Adipose tissue (tissue), 3 donors: ENCODE measurements around the gene SLC38A3. TPM values are rescaled to one million over a fixed set of nuclear protein-coding genes. Genes with fewer than 3 reads are reported as not detected.

Source experiments
- H3K27ac ChIP-seq: one replicate; pipeline ENCODE4 v1.5.1; 2013; ENCODE audit warnings: low read depth, low read length
- WGBS, 3 donors: extraction: QIAGEN DNeasy Blood & Tissue Kit; methylation state at CpG; one replicate each; pipeline ENCODE4 v1.1.7; 2013; 5-methylcytosine and 5-hydroxymethylcytosine counted together
- polyA plus RNA-seq, 3 donors: library from polyadenylated mRNA; stranded (reverse); fragments of 200-250 nt; gene quantifications; one replicate each; pipeline ENCODE4 v1.2.3, GENCODE V29; 2013
- donor health status: healthy with polysubstance abuse.
- donor health status: Bipolar disorder and iron deficiency.
- donor health status: healthy.

SLC38A3 gene
- polyA plus RNA-seq, result 10 to 100 TPM in 1 of 3 donors, under 1 TPM in 1, not detected in 1; 0.34 to 22.0 TPM

- H3K27ac ChIP-seq, result no peak within 1 kb of the TSS
- 4 to 6% (median 5%) methylated on average over 27 to 41 of the region's 41 CpGs for WGBS, 3 donors
Observed at GRCh38 chr3:50204804-50205412, at the start of gene SLC38A3. Gene SLC38A3 (plus strand): TSS chr3:50205271. CDS start chr3:50214200, 8,929 bp downstream.

DNA sequence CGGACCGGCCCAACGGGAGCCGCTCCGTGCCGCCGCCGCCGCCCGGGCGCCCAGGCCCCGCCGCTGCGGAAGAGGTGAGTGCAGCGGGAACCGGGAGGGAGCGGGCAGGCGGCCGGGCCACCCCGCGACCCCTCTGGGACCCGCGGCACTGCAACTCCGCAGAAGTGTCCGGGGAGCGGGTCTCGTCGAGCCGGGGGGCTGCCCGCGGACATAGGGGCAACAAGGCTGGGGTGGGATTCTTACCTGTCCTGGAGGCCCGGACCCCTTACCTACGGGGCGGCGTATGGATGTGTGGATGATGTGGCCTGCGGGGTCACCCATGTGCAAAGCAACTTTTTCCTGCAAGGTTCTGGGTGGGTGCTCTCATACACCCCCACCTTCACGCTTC lies 49.6 kb upstream of the SLC38A3 start:
- 3% methylated on average over 36 to 37 of the region's 37 CpGs for WGBS, 3 donors
- H3K27ac ChIP-seq, result no peak overlapping the region

GRCh38 chr3:50155891-50156290 lies 49.2 kb upstream of the SLC38A3 start:
- H3K27ac ChIP-seq, result no peak overlapping the region
- 33 to 47% (median 34%) methylated on average over 13 of the region's 13 CpGs for WGBS, 3 donors

GRCh38 chr3:50156549-50157493 lies 48.2 kb upstream of the SLC38A3 start:
- no peak overlapping the region for H3K27ac ChIP-seq
- 28 to 83% (median 31%) methylated on average over 20 of the region's 20 CpGs for WGBS, 3 donors

DNA sequence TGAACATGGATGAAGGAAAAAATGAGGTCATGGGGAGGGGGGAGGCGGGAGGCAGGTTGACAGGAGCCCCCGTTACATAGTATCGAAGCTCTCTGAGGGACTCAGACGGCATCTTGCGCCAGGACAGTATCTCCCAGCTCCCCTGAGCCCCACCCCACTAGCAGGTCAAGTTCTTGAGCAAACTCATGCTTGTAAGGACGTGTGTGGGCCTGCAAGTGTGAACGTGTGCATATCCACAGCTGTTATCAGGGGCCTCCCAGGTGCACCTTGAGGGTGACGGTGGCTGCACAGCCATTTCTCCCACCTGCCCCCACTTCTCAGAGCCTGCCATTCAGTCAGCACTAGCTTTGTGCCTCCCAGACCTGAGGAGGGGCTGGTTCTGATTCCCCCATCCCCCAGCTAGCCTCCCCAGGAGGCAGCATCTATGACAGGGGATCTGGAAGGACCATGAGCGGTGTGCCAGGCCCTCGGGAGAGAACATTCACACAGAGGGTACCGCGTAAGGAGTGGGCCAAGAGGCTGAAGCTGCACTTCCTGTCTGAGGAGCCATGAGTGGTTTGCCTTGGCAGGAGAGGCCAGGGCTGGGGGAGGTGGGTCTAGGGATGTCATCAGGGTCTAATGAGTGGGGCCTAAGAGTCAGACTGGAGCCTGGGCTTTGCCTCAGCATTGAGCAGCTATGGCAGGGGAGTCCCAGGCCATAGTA lies 47.1 kb upstream of the SLC38A3 start:
- H3K27ac ChIP-seq, result no peak overlapping the region
- 63 to 73% (median 65%) methylated on average over 12 of the region's 12 CpGs for WGBS, 3 donors

DNA sequence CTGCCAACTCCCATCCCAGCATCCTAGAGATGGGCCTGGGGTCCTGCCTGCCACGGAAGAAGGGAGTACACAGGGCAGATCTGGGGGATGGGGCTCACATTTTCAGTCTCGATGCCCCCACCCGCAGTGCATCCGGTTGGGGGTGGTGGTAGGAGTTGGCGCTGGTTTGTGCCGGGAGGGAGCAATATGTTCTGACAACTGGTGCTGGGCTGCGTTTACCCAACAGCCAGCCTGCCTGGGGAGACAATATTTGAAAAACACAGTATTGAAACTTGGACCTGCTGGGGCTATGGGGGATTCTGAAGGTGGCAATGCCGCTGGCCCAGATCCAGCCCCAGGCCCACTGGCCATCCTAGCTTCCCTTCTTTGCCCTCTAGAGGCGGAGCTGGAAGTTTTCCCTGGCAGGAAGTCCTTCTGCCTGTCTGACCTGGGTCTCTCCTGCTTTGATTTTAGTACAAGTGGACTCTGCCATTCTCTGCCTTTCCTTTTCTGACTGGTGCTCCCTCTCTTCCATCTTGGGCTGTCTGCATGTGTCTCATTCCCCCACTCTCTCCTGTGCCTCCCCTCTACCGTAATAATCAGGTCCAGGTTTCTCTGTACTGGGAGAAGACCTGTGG lies 46.4 kb upstream of the SLC38A3 start:
- no peak overlapping the region for H3K27ac ChIP-seq
- 61 to 83% (median 68%) methylated on average over 10 of the region's 10 CpGs for WGBS, 3 donors

DNA sequence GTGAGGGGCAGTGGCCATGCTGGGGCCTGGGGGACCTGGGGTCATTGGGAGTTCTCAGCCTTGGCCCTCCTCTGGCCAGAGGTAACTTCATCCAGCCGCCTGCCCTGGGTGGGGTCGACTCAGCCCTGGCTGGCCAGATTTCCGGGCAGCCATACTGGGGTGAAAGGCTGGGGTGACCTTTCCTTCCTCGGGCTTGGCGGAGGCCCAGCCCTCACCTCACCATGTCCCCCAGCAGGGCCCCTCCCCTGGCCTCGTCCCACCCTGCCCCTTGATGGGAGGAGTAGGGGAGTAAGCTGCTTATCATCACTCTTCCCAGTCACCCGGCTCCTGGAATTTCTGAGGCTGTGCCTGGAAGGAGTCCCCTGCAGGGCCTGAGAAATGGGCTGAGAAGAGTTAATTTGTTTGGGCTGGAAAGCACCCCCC lies 44.5 kb upstream of the SLC38A3 start:
- WGBS, 3 donors, result 48 to 60% (median 53%) methylated on average over 7 of the region's 7 CpGs
- H3K27ac ChIP-seq, result no peak overlapping the region

- WGBS, 3 donors, result 60 to 74% (median 63%) methylated on average over 11 to 13 of the region's 13 CpGs
- H3K27ac ChIP-seq, result no peak overlapping the region
Observed at GRCh38 chr3:50161320-50161719, 43.8 kb upstream of the SLC38A3 start.

- WGBS, 3 donors, result 63 to 82% (median 73%) methylated on average over 5 of the region's 5 CpGs
- H3K27ac ChIP-seq, result no peak overlapping the region
Observed at GRCh38 chr3:50162034-50162883, 42.8 kb upstream of the SLC38A3 start.

DNA sequence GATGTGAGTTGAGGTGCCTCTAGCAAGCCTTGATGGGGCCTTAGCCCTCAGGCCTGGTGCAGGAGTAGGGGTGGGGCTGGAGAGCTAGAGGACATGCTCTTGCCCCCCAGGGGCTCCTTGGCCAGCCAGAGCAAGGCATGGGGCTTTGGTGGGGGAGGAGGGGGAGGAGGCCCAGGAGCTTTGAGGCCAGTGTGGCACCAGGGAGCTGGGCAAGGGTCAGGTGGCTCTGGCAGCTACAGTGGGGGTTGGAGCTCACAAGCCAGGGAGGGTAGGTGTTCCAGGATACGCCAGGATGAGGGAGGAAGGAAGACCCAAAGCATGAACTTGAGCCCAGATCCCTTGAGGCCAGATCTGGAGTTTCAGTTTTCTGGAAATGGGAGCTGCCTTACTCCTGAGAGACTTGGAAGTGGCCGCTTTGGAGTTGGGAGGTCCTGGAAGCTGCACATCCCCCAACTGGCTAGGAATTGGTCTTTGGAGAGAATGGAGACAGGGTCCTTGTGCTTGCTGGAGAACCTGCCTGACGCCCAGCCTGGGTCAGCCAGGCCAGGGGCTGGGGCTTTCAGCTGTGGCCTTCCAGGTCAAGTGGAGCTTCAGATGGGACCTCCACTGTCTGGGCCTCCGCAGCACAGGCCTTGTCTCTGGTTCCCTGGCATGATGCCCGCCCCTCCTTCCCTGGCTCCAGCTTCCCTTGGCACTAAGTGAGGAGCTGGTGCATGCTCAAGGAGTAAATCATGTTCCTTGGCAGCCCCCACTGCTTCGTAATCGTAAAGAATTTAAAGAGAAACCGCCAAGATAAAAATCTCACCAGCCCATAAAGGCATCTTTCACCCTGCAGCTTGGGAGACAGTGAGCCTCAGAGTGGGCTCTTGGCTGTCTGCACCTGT lies 41.3 kb upstream of the SLC38A3 start:
- H3K27ac ChIP-seq, result no peak overlapping the region
- WGBS, 3 donors, result 41 to 58% (median 45%) methylated on average over 8 of the region's 8 CpGs

- H3K27ac ChIP-seq, result no peak overlapping the region
- WGBS, 3 donors, result 46 to 63% (median 52%) methylated on average over 1 of the region's 1 CpG
Observed at GRCh38 chr3:50164481-50164880, 40.6 kb upstream of the SLC38A3 start.

GRCh38 chr3:50164984-50165909 lies 39.8 kb upstream of the SLC38A3 start:
- 25 to 59% (median 35%) methylated on average over 7 of the region's 7 CpGs for WGBS, 3 donors
- no peak overlapping the region for H3K27ac ChIP-seq

DNA sequence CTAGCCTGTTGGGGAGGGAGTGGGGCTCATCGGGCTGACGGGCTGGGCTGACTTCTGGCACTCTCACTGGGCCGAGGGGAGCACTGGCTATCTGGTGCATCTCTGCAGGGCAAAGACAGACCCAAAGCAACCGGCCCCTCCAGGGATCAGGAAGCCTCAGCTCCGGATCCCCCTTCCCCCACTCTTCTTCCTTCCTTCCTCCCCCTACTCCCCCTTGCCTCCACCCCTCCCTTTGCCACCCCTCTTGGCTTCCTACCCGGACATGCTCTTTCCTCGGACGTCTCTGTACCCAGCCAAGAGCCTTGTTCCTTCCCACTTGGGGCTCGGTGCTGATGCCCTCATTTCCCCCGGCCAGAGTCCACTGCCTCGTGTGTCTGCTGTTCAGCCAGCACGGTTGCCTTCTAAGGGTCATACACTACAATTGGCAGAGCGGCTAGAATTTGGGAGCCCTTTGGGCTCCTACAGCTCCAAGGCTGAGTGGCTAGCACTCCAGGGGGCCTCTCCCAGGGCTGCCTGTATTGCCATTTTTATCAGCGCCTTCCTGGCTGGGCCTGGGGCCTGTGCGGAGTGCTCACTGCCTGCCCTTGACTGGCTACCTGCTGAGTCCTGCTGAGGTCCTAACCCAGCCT lies 39.0 kb upstream of the SLC38A3 start:
- 19 to 56% (median 28%) methylated on average over 13 to 15 of the region's 15 CpGs for WGBS, 3 donors
- H3K27ac ChIP-seq, result no peak overlapping the region

GRCh38 chr3:50166620-50167019 lies 38.5 kb upstream of the SLC38A3 start:
- no peak overlapping the region for H3K27ac ChIP-seq
- 53 to 67% (median 56%) methylated on average over 6 of the region's 6 CpGs for WGBS, 3 donors

GRCh38 chr3:50167069-50167840 lies 37.8 kb upstream of the SLC38A3 start:
- H3K27ac ChIP-seq, result no peak overlapping the region
- WGBS, 3 donors, result 66 to 76% (median 69%) methylated on average over 16 of the region's 16 CpGs
